H9 (cell line): ENCODE results near the gene GGA1. TPM values are rescaled to one million over a fixed set of nuclear protein-coding genes. Genes with fewer than 3 reads are reported as not detected.

Source experiments
- DNase-seq: peaks from one replicate; pipeline ENCODE4 v3.0.0-alpha.2; 2017
- H2AFZ ChIP-seq: one replicate; pipeline ENCODE4 v1.6.1; 2013; ENCODE audit warnings: mild to moderate bottlenecking, low read length, control low read depth, moderate library complexity
- H2AK5ac ChIP-seq: 2 replicates; pipeline ENCODE4 v1.6.1; 2013; ENCODE audit warnings: low read length, control low read depth, mixed read lengths; ENCODE audit not compliant: insufficient read length
- H2BK120ac ChIP-seq: one replicate; pipeline ENCODE4 v1.6.1; 2013; ENCODE audit warnings: low read depth, mild to moderate bottlenecking, low read length, control low read depth, inconsistent platforms; ENCODE audit not compliant: poor library complexity, severe bottlenecking
- H2BK12ac ChIP-seq: 2 replicates; pipeline ENCODE4 v1.6.1; 2013; ENCODE audit warnings: low read length, control low read depth, mixed read lengths, low read depth; ENCODE audit not compliant: insufficient read length
- H2BK15ac ChIP-seq: 2 replicates; pipeline ENCODE4 v1.6.1; 2013; ENCODE audit warnings: low read depth, low read length, control low read depth
- H2BK20ac ChIP-seq: one replicate; pipeline ENCODE4 v1.6.1; 2013; ENCODE audit warnings: low read depth, mild to moderate bottlenecking, low read length, control low read depth, inconsistent platforms; ENCODE audit not compliant: poor library complexity, severe bottlenecking
- H2BK5ac ChIP-seq: 2 replicates; pipeline ENCODE4 v1.6.1; 2013; ENCODE audit warnings: low read length, control low read depth, mixed read lengths; ENCODE audit not compliant: insufficient read length
- H3K14ac ChIP-seq: 2 replicates; pipeline ENCODE4 v1.6.1; 2013; ENCODE audit warnings: low read length, control low read depth; ENCODE audit not compliant: insufficient read depth
- H3K18ac ChIP-seq: 2 replicates; pipeline ENCODE4 v1.6.1; 2013; ENCODE audit warnings: low read depth, mild to moderate bottlenecking, mixed read lengths, low read length, control low read depth; ENCODE audit not compliant: insufficient read length
- H3K23ac ChIP-seq: 2 replicates; pipeline ENCODE4 v1.6.1; 2013; ENCODE audit warnings: low read length, control low read depth, mixed read lengths, low read depth; ENCODE audit not compliant: insufficient read length
- H3K23me2 ChIP-seq: 2 replicates; pipeline ENCODE4 v1.6.1; 2013; ENCODE audit warnings: low read depth, mild to moderate bottlenecking, mixed read lengths, low read length, control low read depth; ENCODE audit not compliant: insufficient read length, poor library complexity, severe bottlenecking
- H3K27ac ChIP-seq: 2 replicates; pipeline ENCODE4 v1.5.1; 2013; ENCODE audit warnings: low read length, control low read depth, mixed read lengths, low read depth; ENCODE audit not compliant: insufficient read length
- H3K27me3 ChIP-seq: 2 replicates; pipeline ENCODE4 v1.6.1; 2013; ENCODE audit warnings: low read length, control low read depth, inconsistent platforms; ENCODE audit not compliant: insufficient read depth
- H3K4ac ChIP-seq: 2 replicates; pipeline ENCODE4 v1.6.1; 2013; ENCODE audit warnings: low read depth, mild to moderate bottlenecking, control low read depth, inconsistent platforms, low read length, moderate library complexity
- H3K4me1 ChIP-seq: 2 replicates; pipeline ENCODE4 v1.6.1; 2013; ENCODE audit warnings: low read length, control low read depth, inconsistent platforms; ENCODE audit not compliant: insufficient read depth
- H3K4me2 ChIP-seq: 2 replicates; pipeline ENCODE4 v1.6.1; 2013; ENCODE audit warnings: low read length, control low read depth, mixed read lengths; ENCODE audit not compliant: insufficient read length, insufficient read depth
- H3K56ac ChIP-seq: 2 replicates; pipeline ENCODE4 v1.6.1; 2013; ENCODE audit warnings: low read depth, mild to moderate bottlenecking, mixed read lengths, low read length, control low read depth; ENCODE audit not compliant: insufficient read length
- H3K79me1 ChIP-seq: 2 replicates; pipeline ENCODE4 v1.6.1; 2013; ENCODE audit warnings: low read depth, mild to moderate bottlenecking, moderate library complexity, low read length, control low read depth, inconsistent platforms; ENCODE audit not compliant: insufficient read depth, poor library complexity, severe bottlenecking
- H3K79me2 ChIP-seq: 2 replicates; pipeline ENCODE4 v1.6.1; 2013; ENCODE audit warnings: low read length, control low read depth, inconsistent platforms; ENCODE audit not compliant: insufficient read depth
- H3K9ac ChIP-seq: 2 replicates; pipeline ENCODE4 v1.6.1; 2013; ENCODE audit warnings: low read length, control low read depth, mixed read lengths; ENCODE audit not compliant: insufficient read length; ENCODE audit errors: extremely low read depth
- H3K9me3 ChIP-seq: one replicate; pipeline ENCODE4 v1.6.1; 2013; ENCODE audit warnings: low read depth, low read length, inconsistent platforms; ENCODE audit not compliant: control insufficient read depth
- H3T11ph ChIP-seq: one replicate; pipeline ENCODE4 v1.6.1; 2013; ENCODE audit warnings: mild to moderate bottlenecking, low read length, control low read depth, inconsistent platforms
- H4K20me1 ChIP-seq: one replicate; pipeline ENCODE4 v1.6.1; 2013; ENCODE audit not compliant: control insufficient read depth, insufficient read length, insufficient read depth
- H4K5ac ChIP-seq: 2 replicates; pipeline ENCODE4 v1.6.1; 2013; ENCODE audit warnings: low read depth, mild to moderate bottlenecking, mixed read lengths, low read length, control low read depth; ENCODE audit not compliant: insufficient read length
- H4K8ac ChIP-seq: replicated peaks from 2 replicates; pipeline ENCODE4 v1.6.1; 2013; ENCODE audit warnings: low read length, control low read depth, mixed read lengths, low read depth; ENCODE audit not compliant: insufficient read length
- H4K91ac ChIP-seq: 2 replicates; pipeline ENCODE4 v1.6.1; 2013; ENCODE audit warnings: low read depth, mild to moderate bottlenecking, moderate library complexity, mixed read lengths, low read length, control low read depth; ENCODE audit not compliant: insufficient read length
- H3K27ac Mint-ChIP-seq, 3 experiments: 2 replicates in 2 of 3; 3 replicates in 1 of 3; pipeline ENCODE4 v1.8.0; 2020 to 2021; ENCODE audit warnings: mixed read lengths in 3 of 3, mild to moderate bottlenecking in 1 of 3, moderate library complexity in 1 of 3
- H3K27me3 Mint-ChIP-seq: 2 replicates; pipeline ENCODE4 v1.8.0; 2021; ENCODE audit warnings: low read depth, mild to moderate bottlenecking, moderate library complexity, mixed read lengths
- H3K36me3 Mint-ChIP-seq, 3 experiments: 2 replicates in 2 of 3; 3 replicates in 1 of 3; pipeline ENCODE4 v1.8.0; 2020 to 2021; ENCODE audit warnings: low read depth in 3 of 3, mixed read lengths in 3 of 3; ENCODE audit not compliant: insufficient read depth in 1 of 3
- H3K4me1 Mint-ChIP-seq, 2 experiments: 2 replicates each; pipeline ENCODE4 v1.8.0; 2020; ENCODE audit warnings: mixed read lengths in 2 of 2
- H3K4me3 Mint-ChIP-seq, 2 experiments: 2 replicates in 1 of 2; 3 replicates in 1 of 2; pipeline ENCODE4 v1.8.0; 2020 to 2021; ENCODE audit warnings: mild to moderate bottlenecking in 2 of 2, mixed read lengths in 2 of 2, moderate library complexity in 1 of 2
- H3K9me3 Mint-ChIP-seq, 2 experiments: 2 replicates in 1 of 2; 3 replicates in 1 of 2; pipeline ENCODE4 v1.8.0; 2020; ENCODE audit warnings: mild to moderate bottlenecking in 2 of 2, mixed read lengths in 2 of 2, moderate library complexity in 1 of 2
- WGBS: extraction: QIAGEN DNeasy Blood & Tissue Kit; methylation state at CpG from one replicate; pipeline ENCODE4 v1.1.7; 2013; ENCODE audit warnings: missing lambda C conversion rate, low lambda C conversion rate, mixed read lengths; ENCODE audit not compliant: insufficient read length; ENCODE audit errors: extremely low coverage; 5-methylcytosine and 5-hydroxymethylcytosine counted together
- total RNA-seq: library from RNA; stranded (reverse); gene quantifications from 2 replicates; pipeline ENCODE4 v1.2.1, GENCODE V29; 2021
- TF ChIP-seq, protein P1 (sequence below): fragments of 200-600 bp; sonication (generic); conservative IDR thresholded peaks from 3 replicates; pipeline ENCODE4 v1.8.0; 2021; ENCODE audit warnings: antibody characterized with exemption, mild to moderate bottlenecking

GGA1 gene
- total RNA-seq, 1 experiment from 2014 or later: 61.7 TPM

DNA sequence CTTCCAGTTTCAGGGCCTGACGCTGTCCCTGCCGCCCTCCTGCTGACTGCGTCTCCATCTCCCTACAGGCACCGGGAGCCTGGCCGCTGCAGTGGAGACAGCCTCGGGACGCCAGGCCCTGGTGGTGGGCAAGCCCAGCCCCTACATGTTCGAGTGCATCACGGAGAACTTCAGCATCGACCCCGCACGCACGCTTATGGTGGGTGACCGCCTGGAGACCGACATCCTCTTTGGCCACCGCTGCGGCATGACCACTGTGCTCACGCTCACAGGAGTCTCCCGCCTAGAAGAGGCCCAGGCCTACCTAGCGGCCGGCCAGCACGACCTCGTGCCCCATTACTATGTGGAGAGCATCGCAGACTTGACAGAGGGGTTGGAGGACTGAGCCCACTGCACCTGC is 56.9 kb downstream of the GGA1 start:
- no peak overlapping the region for H3K56ac ChIP-seq
- H3K4me1 ChIP-seq: no peaks in the 10 kb centered on the region
- Mint-ChIP-seq H3K27ac (no peak overlapping the region), H3K4me3 (no peak overlapping the region), H3K27me3 (no peaks in the 10 kb centered on the region), H3K9me3 (no peaks in the 10 kb centered on the region), H3K4me1 (peaks cover 13 to 14% of the 10 kb centered on the region in 2 experiments), H3K36me3 (peaks cover 13 to 48% (median 30%) of the 10 kb centered on the region in 3 experiments; a peak in 6 of 7 replicates)
- no CpG with 5 or more reads among the region's 24 CpGs for WGBS
- no peak overlapping the region for H4K91ac ChIP-seq
- H3K4ac ChIP-seq: no peak overlapping the region
- no peak overlapping the region for H3K18ac ChIP-seq
- H3K79me2 ChIP-seq: peaks cover 13% of the 10 kb centered on the region; the same call in 1 of the 2 replicates
- no peak overlapping the region for H3K27ac ChIP-seq
- peaks cover 13% of the 10 kb centered on the region for H3K79me1 ChIP-seq
- no peak overlapping the region for H3K4me2 ChIP-seq
- H2BK20ac ChIP-seq: no peak overlapping the region
- no peak overlapping the region for H2AK5ac ChIP-seq
- H2AFZ ChIP-seq: no peak overlapping the region
- no peak overlapping the region for H3T11ph ChIP-seq
- no peak overlapping the region for H3K23ac ChIP-seq
- H2BK120ac ChIP-seq: no peak overlapping the region
- no peak overlapping the region; the same call in 1 of the 2 replicates for H3K14ac ChIP-seq
- no peak overlapping the region for H2BK12ac ChIP-seq
- no peaks in the 10 kb centered on the region for H3K23me2 ChIP-seq
- no peaks in the 10 kb centered on the region for H3K27me3 ChIP-seq
- no peaks in the 10 kb centered on the region for H4K20me1 ChIP-seq
- H2BK15ac ChIP-seq: no peak overlapping the region
- H4K5ac ChIP-seq: no peak overlapping the region
- DNase-seq: no peak
- H3K9me3 ChIP-seq: no peaks in the 10 kb centered on the region
- TF ChIP-seq, protein P1, sequence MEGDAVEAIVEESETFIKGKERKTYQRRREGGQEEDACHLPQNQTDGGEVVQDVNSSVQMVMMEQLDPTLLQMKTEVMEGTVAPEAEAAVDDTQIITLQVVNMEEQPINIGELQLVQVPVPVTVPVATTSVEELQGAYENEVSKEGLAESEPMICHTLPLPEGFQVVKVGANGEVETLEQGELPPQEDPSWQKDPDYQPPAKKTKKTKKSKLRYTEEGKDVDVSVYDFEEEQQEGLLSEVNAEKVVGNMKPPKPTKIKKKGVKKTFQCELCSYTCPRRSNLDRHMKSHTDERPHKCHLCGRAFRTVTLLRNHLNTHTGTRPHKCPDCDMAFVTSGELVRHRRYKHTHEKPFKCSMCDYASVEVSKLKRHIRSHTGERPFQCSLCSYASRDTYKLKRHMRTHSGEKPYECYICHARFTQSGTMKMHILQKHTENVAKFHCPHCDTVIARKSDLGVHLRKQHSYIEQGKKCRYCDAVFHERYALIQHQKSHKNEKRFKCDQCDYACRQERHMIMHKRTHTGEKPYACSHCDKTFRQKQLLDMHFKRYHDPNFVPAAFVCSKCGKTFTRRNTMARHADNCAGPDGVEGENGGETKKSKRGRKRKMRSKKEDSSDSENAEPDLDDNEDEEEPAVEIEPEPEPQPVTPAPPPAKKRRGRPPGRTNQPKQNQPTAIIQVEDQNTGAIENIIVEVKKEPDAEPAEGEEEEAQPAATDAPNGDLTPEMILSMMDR: no peak
- H4K8ac ChIP-seq: no peak overlapping the region
- H3K9ac ChIP-seq: no peak overlapping the region
- no peak overlapping the region for H2BK5ac ChIP-seq
